ENCODE data around the gene ECI1.

DNA sequence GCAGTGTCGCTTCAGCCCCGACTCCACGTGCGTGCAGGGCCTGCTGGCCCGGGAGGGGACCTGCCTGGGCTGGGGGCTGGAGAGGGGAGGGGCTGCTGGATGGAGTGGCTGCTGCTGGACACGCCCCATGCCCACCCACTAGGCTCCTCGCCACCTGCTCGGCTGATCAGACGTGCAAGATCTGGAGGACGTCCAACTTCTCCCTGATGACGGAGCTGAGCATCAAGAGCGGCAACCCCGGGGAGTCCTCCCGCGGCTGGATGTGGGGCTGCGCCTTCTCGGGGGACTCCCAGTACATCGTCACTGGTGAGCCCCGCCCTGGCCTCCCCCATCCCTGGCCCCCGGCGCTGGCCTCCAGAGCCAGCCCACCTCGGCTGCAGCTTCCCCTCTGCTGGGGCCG is 43.1 kb downstream of the ECI1 start:
- TF ChIP-seq, protein P1, sequence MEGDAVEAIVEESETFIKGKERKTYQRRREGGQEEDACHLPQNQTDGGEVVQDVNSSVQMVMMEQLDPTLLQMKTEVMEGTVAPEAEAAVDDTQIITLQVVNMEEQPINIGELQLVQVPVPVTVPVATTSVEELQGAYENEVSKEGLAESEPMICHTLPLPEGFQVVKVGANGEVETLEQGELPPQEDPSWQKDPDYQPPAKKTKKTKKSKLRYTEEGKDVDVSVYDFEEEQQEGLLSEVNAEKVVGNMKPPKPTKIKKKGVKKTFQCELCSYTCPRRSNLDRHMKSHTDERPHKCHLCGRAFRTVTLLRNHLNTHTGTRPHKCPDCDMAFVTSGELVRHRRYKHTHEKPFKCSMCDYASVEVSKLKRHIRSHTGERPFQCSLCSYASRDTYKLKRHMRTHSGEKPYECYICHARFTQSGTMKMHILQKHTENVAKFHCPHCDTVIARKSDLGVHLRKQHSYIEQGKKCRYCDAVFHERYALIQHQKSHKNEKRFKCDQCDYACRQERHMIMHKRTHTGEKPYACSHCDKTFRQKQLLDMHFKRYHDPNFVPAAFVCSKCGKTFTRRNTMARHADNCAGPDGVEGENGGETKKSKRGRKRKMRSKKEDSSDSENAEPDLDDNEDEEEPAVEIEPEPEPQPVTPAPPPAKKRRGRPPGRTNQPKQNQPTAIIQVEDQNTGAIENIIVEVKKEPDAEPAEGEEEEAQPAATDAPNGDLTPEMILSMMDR (IDR thresholded peaks at IDR 0.05; ENCODE audit: low read depth, low read length), result no peak
- no peak for TF ChIP-seq POLR2A (IDR thresholded peaks at IDR 0.05; ENCODE audit: extremely low read depth, insufficient read length)
- TF ChIP-seq, protein P2, sequence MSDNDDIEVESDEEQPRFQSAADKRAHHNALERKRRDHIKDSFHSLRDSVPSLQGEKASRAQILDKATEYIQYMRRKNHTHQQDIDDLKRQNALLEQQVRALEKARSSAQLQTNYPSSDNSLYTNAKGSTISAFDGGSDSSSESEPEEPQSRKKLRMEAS (IDR thresholded peaks at IDR 0.05; ENCODE audit: low read depth, low read length), result no peak
- TF ChIP-seq MYC (IDR thresholded peaks at IDR 0.05; ENCODE audit: low read depth, low read length), result no peak
